ENCODE measurements around the gene ZCCHC8. TPM values are rescaled to one million over a fixed set of nuclear protein-coding genes. Genes with fewer than 3 reads are reported as not detected.

Gene ZCCHC8
- total and polyA plus RNA-seq, 2 of the 8 experiments (the other 6 are each of a cell fraction or from before 2014, with no cell fraction given), result 13.8 to 28.9 TPM

- Histone ChIP-seq H3K4me2 (ENCODE audit: insufficient read depth in 1 of 2, low read depth in 2 of 2, low read length in 2 of 2) (no peak overlapping the region), H3K56ac (replicated peaks; ENCODE audit: insufficient read length, low read depth, low read length) (no peak overlapping the region), H4K5ac (ENCODE audit: insufficient read length, low read depth, low read length) (no peak overlapping the region), H3K36me3 (ENCODE audit: control insufficient read depth in 2 of 4, insufficient read depth in 4 of 4, low read length in 3 of 4) (peaks cover 6 to 70% (median 40%) of the 10 kb centered on the region in 4 experiments), H3K9ac (replicated peaks in 1 of 4; ENCODE audit: extremely low read depth in 1 of 4, low read depth in 3 of 4, low read length in 3 of 4) (no peak overlapping the region), H4K91ac (replicated peaks; ENCODE audit: insufficient read length, low read length) (no peak overlapping the region), H3K27me3 (replicated peaks in 1 of 4; ENCODE audit: control insufficient read depth in 3 of 4, extremely low read depth in 1 of 4, insufficient read depth in 3 of 4, low read length in 3 of 4) (no peaks in the 10 kb centered on the region), H2AK5ac (ENCODE audit: low read depth, low read length) (no peak overlapping the region), H2BK5ac (ENCODE audit: low read depth, low read length) (no peak overlapping the region), H3K23ac (ENCODE audit: insufficient read length) (no peak overlapping the region), H2BK15ac (ENCODE audit: low read length) (no peak overlapping the region), H3K14ac (ENCODE audit: insufficient read length) (no peak overlapping the region), H3K18ac (ENCODE audit: extremely low read depth, low read length) (no peak overlapping the region), H3K9me3 (ENCODE audit: insufficient read depth in 2 of 2, low read depth in 1 of 2, low read length in 1 of 2) (no peaks in the 10 kb centered on the region), H3K4me3 (ENCODE audit: extremely low read depth in 1 of 4, insufficient read depth in 2 of 4, low read depth in 3 of 4, low read length in 4 of 4) (no peak overlapping the region), H4K8ac (ENCODE audit: extremely low read depth, insufficient read depth, low read length) (no peak overlapping the region), H4K20me1 (replicated peaks in 1 of 2; ENCODE audit: control insufficient read depth in 1 of 2, insufficient read depth in 2 of 2, low read length in 2 of 2) (peaks cover 0 to 1% of the 10 kb centered on the region in 2 experiments), H3K79me1 (ENCODE audit: low read depth, low read length) (no peaks in the 10 kb centered on the region; the same call in 1 of the 2 replicates), H3K23me2 (ENCODE audit: low read depth, low read length) (no peaks in the 10 kb centered on the region), H2AFZ (ENCODE audit: low read length) (no peak overlapping the region), H3K4ac (replicated peaks; ENCODE audit: insufficient read length, low read depth, low read length) (no peak overlapping the region), H2BK12ac (ENCODE audit: low read depth, low read length) (no peak overlapping the region), H2BK120ac (replicated peaks; ENCODE audit: low read depth, low read length) (no peak overlapping the region), H3K79me2 (ENCODE audit: control insufficient read depth in 1 of 2, insufficient read depth in 2 of 2, low read length in 2 of 2) (peaks cover 0 to 39% of the 10 kb centered on the region in 2 experiments; a peak in 3 of 4 replicates), H3K4me1 (replicated peaks in 1 of 4; ENCODE audit: control insufficient read depth in 3 of 4, insufficient read depth in 4 of 4, low read length in 3 of 4) (no peaks in the 10 kb centered on the region), H3K27ac (ENCODE audit: low read depth, low read length) (no peak overlapping the region), H2BK20ac (ENCODE audit: low read length) (no peak overlapping the region)
- TF ChIP-seq SIN3A (conservative IDR thresholded peaks at IDR 0.05 in 1 of 2, IDR thresholded peaks at IDR 0.05 in 1 of 2; ENCODE audit: low read depth in 1 of 2, low read length in 2 of 2), result no peak
- TF ChIP-seq BRCA1 (IDR thresholded peaks at IDR 0.05; ENCODE audit: low read depth, low read length), result no peak
- TF ChIP-seq KDM4A (IDR thresholded peaks at IDR 0.05; ENCODE audit: low read depth, low read length, severe bottlenecking), result no peak
- no peak for TF ChIP-seq RXRA (IDR thresholded peaks at IDR 0.05; ENCODE audit: insufficient read depth, low read depth, low read length)
- no peak for TF ChIP-seq POLR2AphosphoS5 (IDR thresholded peaks at IDR 0.05; ENCODE audit: low read depth, low read length)
- no peak for TF ChIP-seq SUZ12 (IDR thresholded peaks at IDR 0.05; ENCODE audit: low read length)
- TF ChIP-seq HDAC6 (IDR thresholded peaks at IDR 0.05; ENCODE audit: low read depth, low read length), result no peak
- no peak for TF ChIP-seq SRF (IDR thresholded peaks at IDR 0.05; ENCODE audit: low read depth, low read length)
- TF ChIP-seq RFX5 (IDR thresholded peaks at IDR 0.05; ENCODE audit: borderline replicate concordance, low read depth, low read length), result no peak
- TF ChIP-seq JUND (IDR thresholded peaks at IDR 0.05; ENCODE audit: low read length), result no peak
- no peak for FAIRE-seq
- POLR2A ChIA-PET (ENCODE audit: partially characterized antibody), result interaction anchor here (1.1 to 49.0 kb wide), 4 partner anchors 9 to 28 kb away, joined by 3 to 1221 read pairs (median 4); partner anchors contain the start of genes KNTC1, RSRC2 and ZCCHC8
- WGBS, 2 experiments (ENCODE audit: extremely low coverage in 1 of 2, insufficient coverage in 1 of 2, insufficient read length in 1 of 2, insufficient replicate concordance in 2 of 2, low coverage in 1 of 2, low lambda C conversion rate in 2 of 2, missing lambda C conversion rate in 1 of 2), result 98% methylated on average over 2 of the region's 2 CpGs; no CpG with 5 or more reads in 1 of the 2 experiments
- CTCF ChIA-PET (ENCODE audit: partially characterized antibody), result interaction anchor here (0.6 to 1.4 kb wide), 4 partner anchors 14 to 197 kb away, joined by 3 to 9 read pairs (median 3); partner anchors contain the start of gene HCAR1
- no peak for DNase-seq (ENCODE audit: low read depth in 1 of 2, low spot score in 2 of 2)
These were observed 33.1 kb upstream of the ZCCHC8 start for GRCh38 chr12:122533856-122534255.

Data from H1 (cell line).